Measurements from ENCODE around the gene GDF2. TPM values are rescaled to one million over a fixed set of nuclear protein-coding genes. Genes with fewer than 3 reads are reported as not detected.

Gene GDF2
- total RNA-seq, 1 donor from 2014 or later, result not detected

DNA sequence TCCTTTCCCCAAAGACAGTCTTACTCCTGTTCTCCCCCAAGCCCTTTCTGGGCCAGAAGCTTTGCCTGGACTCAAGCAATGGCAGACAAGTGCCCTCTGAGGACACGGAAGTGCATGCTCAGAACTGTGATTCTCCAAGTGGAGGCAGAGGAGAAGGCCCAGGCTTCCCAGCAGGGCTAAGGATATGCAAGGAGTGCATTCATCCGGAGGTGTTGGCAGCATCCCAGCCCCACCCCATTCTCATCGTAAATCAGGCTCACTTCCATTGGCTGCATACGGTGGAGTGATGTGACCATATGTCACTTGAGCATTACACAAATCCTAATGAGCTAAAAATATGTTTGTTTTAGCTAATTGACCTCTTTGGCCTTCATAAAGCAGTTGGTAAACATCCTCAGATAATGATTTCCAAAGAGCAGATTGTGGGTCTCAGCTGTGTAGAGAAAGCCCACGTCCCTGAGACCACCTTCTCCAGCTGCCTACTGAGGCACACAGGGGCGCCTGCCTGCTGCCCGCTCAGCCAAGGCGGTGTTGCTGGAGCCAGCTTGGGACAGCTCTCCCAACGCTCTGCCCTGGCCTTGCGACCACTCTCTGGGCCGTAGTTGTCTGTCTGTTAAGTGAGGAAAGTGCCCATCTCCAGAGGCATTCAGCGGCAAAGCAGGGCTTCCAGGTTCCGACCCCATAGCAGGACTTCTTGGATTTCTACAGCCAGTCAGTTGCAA lies 24.5 kb downstream of the GDF2 start:
- no peak overlapping the region for H3K27ac Mint-ChIP-seq
- H3K4me3 Mint-ChIP-seq, result no peak overlapping the region
- H3K27me3 Mint-ChIP-seq, result peaks cover 16% of the 10 kb centered on the region
- no peaks in the 10 kb centered on the region for H3K36me3 Mint-ChIP-seq
- no peak for DNase-seq (ENCODE audit: extremely low spot score, unreplicated experiment)
- H3K9me3 Mint-ChIP-seq, result no peaks in the 10 kb centered on the region
- no peaks in the 10 kb centered on the region for H3K4me1 Mint-ChIP-seq (ENCODE audit: unreplicated experiment)
- TF ChIP-seq, protein P1, sequence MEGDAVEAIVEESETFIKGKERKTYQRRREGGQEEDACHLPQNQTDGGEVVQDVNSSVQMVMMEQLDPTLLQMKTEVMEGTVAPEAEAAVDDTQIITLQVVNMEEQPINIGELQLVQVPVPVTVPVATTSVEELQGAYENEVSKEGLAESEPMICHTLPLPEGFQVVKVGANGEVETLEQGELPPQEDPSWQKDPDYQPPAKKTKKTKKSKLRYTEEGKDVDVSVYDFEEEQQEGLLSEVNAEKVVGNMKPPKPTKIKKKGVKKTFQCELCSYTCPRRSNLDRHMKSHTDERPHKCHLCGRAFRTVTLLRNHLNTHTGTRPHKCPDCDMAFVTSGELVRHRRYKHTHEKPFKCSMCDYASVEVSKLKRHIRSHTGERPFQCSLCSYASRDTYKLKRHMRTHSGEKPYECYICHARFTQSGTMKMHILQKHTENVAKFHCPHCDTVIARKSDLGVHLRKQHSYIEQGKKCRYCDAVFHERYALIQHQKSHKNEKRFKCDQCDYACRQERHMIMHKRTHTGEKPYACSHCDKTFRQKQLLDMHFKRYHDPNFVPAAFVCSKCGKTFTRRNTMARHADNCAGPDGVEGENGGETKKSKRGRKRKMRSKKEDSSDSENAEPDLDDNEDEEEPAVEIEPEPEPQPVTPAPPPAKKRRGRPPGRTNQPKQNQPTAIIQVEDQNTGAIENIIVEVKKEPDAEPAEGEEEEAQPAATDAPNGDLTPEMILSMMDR (conservative IDR thresholded peaks at IDR 0.05), result no peak

DNA sequence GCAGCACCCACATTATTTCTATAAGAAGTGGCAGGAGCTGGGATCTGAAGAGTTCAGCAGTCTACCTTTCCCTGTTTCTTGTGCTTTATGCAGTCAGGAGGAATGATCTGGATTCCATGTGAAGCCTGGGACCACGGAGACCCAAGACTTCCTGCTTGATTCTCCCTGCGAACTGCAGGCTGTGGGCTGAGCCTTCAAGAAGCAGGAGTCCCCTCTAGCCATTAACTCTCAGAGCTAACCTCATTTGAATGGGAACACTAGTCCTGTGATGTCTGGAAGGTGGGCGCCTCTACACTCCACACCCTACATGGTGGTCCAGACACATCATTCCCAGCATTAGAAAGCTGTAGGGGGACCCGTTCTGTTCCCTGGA lies 25.0 kb downstream of the GDF2 start:
- H3K36me3 Mint-ChIP-seq, result no peaks in the 10 kb centered on the region
- TF ChIP-seq, protein P1 (conservative IDR thresholded peaks at IDR 0.05), result no peak
- H3K4me3 Mint-ChIP-seq, result no peak overlapping the region
- no peaks in the 10 kb centered on the region for H3K9me3 Mint-ChIP-seq
- H3K4me1 Mint-ChIP-seq (ENCODE audit: unreplicated experiment), result no peaks in the 10 kb centered on the region
- H3K27me3 Mint-ChIP-seq, result peaks cover 16% of the 10 kb centered on the region
- H3K27ac Mint-ChIP-seq, result no peak overlapping the region
- DNase-seq (ENCODE audit: extremely low spot score, unreplicated experiment), result no peak

DNA sequence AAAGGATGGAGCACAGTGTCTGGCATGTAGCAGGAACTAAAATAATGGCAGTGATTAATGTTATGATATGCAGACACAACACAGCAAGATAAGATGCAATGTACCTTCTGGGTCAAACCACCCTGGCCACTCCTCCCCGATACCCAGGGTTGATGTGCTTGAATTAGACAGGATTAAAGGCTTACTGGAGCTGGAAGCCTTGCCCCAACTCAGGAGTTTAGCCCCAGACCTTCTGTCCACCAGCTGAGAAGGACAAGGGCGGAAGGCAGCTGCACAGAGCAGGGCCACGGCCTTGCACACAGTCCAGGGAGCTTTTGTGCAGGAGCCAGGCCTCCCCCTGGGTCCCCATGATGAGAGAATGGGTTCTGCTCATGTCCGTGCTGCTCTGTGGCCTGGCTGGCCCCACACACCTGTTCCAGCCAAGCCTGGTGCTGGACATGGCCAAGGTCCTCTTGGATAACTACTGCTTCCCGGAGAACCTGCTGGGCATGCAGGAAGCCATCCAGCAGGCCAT lies 25.9 kb downstream of the GDF2 start, which contains the start of gene RBP3:
Gene RBP3, plus strand, starts transcription at position 226 of the 514 bp plus-strand sequence. Its CDS starts 122 bp downstream, at position 348.
- Mint-ChIP-seq H3K27me3 (peaks cover 16% of the 10 kb centered on the region), H3K4me1 (ENCODE audit: unreplicated experiment) (no peaks in the 10 kb centered on the region), H3K4me3 (no peak within 1 kb of the TSS), H3K36me3 (no peaks in the 10 kb centered on the region), H3K9me3 (no peaks in the 10 kb centered on the region), H3K27ac (peak within 1 kb of the TSS; percentile 32)
- no peak for DNase-seq (ENCODE audit: extremely low spot score, unreplicated experiment)
- TF ChIP-seq, protein P1 (conservative IDR thresholded peaks at IDR 0.05), result no peak

DNA sequence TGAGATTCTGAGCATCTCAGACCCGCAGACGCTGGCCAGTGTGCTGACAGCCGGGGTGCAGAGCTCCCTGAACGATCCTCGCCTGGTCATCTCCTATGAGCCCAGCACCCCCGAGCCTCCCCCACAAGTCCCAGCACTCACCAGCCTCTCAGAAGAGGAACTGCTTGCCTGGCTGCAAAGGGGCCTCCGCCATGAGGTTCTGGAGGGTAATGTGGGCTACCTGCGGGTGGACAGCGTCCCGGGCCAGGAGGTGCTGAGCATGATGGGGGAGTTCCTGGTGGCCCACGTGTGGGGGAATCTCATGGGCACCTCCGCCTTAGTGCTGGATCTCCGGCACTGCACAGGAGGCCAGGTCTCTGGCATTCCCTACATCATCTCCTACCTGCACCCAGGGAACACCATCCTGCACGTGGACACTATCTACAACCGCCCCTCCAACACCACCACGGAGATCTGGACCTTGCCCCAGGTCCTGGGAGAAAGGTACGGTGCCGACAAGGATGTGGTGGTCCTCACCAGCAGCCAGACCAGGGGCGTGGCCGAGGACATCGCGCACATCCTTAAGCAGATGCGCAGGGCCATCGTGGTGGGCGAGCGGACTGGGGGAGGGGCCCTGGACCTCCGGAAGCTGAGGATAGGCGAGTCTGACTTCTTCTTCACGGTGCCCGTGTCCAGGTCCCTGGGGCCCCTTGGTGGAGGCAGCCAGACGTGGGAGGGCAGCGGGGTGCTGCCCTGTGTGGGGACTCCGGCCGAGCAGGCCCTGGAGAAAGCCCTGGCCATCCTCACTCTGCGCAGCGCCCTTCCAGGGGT lies 26.6 kb downstream of the GDF2 start:
- Mint-ChIP-seq H3K27ac (no peak overlapping the region), H3K4me1 (ENCODE audit: unreplicated experiment) (no peaks in the 10 kb centered on the region), H3K9me3 (no peaks in the 10 kb centered on the region), H3K36me3 (no peaks in the 10 kb centered on the region), H3K4me3 (no peak overlapping the region), H3K27me3 (peaks cover 16% of the 10 kb centered on the region)
- no peak for DNase-seq (ENCODE audit: extremely low spot score, unreplicated experiment)
- TF ChIP-seq, protein P1 (conservative IDR thresholded peaks at IDR 0.05), result no peak

DNA sequence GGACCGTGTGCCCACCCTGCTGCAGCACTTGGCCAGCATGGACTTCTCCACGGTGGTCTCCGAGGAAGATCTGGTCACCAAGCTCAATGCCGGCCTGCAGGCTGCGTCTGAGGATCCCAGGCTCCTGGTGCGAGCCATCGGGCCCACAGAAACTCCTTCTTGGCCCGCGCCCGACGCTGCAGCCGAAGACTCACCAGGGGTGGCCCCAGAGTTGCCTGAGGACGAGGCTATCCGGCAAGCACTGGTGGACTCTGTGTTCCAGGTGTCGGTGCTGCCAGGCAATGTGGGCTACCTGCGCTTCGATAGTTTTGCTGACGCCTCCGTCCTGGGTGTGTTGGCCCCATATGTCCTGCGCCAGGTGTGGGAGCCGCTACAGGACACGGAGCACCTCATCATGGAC lies 27.3 kb downstream of the GDF2 start:
- Mint-ChIP-seq H3K36me3 (no peaks in the 10 kb centered on the region), H3K4me1 (ENCODE audit: unreplicated experiment) (no peaks in the 10 kb centered on the region), H3K4me3 (no peak overlapping the region), H3K27me3 (peaks cover 16% of the 10 kb centered on the region), H3K27ac (no peak overlapping the region), H3K9me3 (no peaks in the 10 kb centered on the region)
- TF ChIP-seq, protein P1 (conservative IDR thresholded peaks at IDR 0.05), result no peak
- no peak for DNase-seq (ENCODE audit: extremely low spot score, unreplicated experiment)

Measured in type B pancreatic cell (in vitro differentiated cells).